Chondrocyte (in vitro differentiated cells): Measurements from ENCODE around the gene SPAG4. TPM values are rescaled to one million over a fixed set of nuclear protein-coding genes. Genes with fewer than 3 reads are reported as not detected.

Experiments
- total RNA-seq: library from RNA; stranded (reverse); gene quantifications from 3 replicates; pipeline ENCODE4 v1.2.1, GENCODE V29; 2021

SPAG4 gene
- total RNA-seq, 1 donor from 2014 or later, result 8.6 TPM

Other genes with a start within 250 kb of the SPAG4 start
- 30.4 to 42.5 TPM (median 31.7 TPM) in 3 replicates for gene UQCC1, start 203.9 kb upstream of the SPAG4 start, total RNA-seq
- gene GDF5, start 177.6 kb upstream of the SPAG4 start, total RNA-seq, result 1.7 to 3.5 TPM (median 3.4 TPM) in 3 replicates
- 33.1 to 43.6 TPM (median 38.4 TPM) in 3 replicates for gene CEP250, start 160.2 kb upstream of the SPAG4 start, total RNA-seq
- not detected in 3 replicates for gene C20orf173, start 86.2 kb upstream of the SPAG4 start, total RNA-seq
- 203 to 278 TPM (median 208 TPM) in 3 replicates for gene ERGIC3, start 73.8 kb upstream of the SPAG4 start, total RNA-seq
- 127 to 142 TPM (median 142 TPM) in 3 replicates for gene CPNE1, start 49.1 kb downstream of the SPAG4 start, total RNA-seq
- gene RBM12, start 49.1 kb downstream of the SPAG4 start, total RNA-seq, result 59.0 to 66.5 TPM (median 63.8 TPM) in 3 replicates
- 26.8 to 29.3 TPM (median 27.8 TPM) in 3 replicates for gene NFS1, start 83.5 kb downstream of the SPAG4 start, total RNA-seq
- gene ROMO1, start 83.6 kb downstream of the SPAG4 start, total RNA-seq, result 123 to 128 TPM (median 128 TPM) in 3 replicates
- gene RBM39, start 126.4 kb downstream of the SPAG4 start, total RNA-seq, result 217 to 277 TPM (median 238 TPM) in 3 replicates
- 42.2 to 46.1 TPM (median 44.6 TPM) in 3 replicates for gene PHF20, start 156.2 kb downstream of the SPAG4 start, total RNA-seq